ENCODE results near the gene CHRNG. TPM values are rescaled to one million over a fixed set of nuclear protein-coding genes. Genes with fewer than 3 reads are reported as not detected.

CHRNG gene
- total RNA-seq, 4 donors from 2014 or later, result not detected

- H3K9me3 ChIP-seq, result no peaks in the 10 kb centered on the region
- DNase-seq, result no peak
- intact Hi-C loops (cut with DNase I; ENCODE audit: low total_unique reads), result loop anchor here (10.0 kb wide), 1 partner anchor 616 kb away; no protein-coding TSS in a partner anchor
Observed at GRCh38 chr2:232520489-232520888, 19.0 kb upstream of the CHRNG start.

DNA sequence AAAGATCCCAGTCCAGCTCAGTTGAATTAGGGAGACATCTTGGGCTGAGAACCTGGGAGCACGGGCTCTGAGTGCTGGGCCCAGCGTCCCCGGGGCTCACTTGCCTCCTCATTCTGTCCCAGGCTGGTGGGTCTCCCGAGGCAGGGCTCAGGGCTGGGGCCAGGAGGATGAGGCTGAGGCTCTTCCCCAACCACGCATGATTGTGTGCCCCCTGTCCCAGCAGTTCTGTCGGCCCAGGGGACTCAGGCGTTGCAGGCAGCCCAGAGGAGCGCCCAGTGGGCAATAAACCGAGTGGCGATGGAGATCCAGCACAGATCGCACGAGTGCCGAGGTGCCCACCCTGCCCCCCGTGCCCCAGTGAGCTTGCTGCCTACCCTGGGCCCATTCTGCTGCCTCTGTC, 18.4 kb upstream of the CHRNG start:
- Histone ChIP-seq H3K36me3 (no peaks in the 10 kb centered on the region), H3K9me3 (no peaks in the 10 kb centered on the region), H3K4me3 (no peak overlapping the region), H3K4me1 (peaks cover 0 to 12% of the 10 kb centered on the region in 2 donors), H3K27ac (no peak overlapping the region), H3K27me3 (peaks cover 14 to 27% of the 10 kb centered on the region in 2 donors)
- no peak for DNase-seq
- intact Hi-C loops (cut with DNase I; ENCODE audit: low total_unique reads), result loop anchor here (10.0 kb wide), 1 partner anchor 616 kb away; no protein-coding TSS in a partner anchor
- no peak for TF ChIP-seq CTCF (IDR thresholded peaks at IDR 0.05)
- no peak for TF ChIP-seq POLR2A (IDR thresholded peaks at IDR 0.05)

More at GRCh38 chr2:232520489-232520888, 19.0 kb upstream of the CHRNG start:
- TF ChIP-seq POLR2A (IDR thresholded peaks at IDR 0.05) (no peak), CTCF (IDR thresholded peaks at IDR 0.05) (no peak)
- Histone ChIP-seq H3K27me3 (peaks cover 14 to 27% of the 10 kb centered on the region in 2 donors), H3K4me1 (peaks cover 0 to 12% of the 10 kb centered on the region in 2 donors), H3K4me3 (no peak overlapping the region), H3K36me3 (no peaks in the 10 kb centered on the region), H3K27ac (no peak overlapping the region)

DNA sequence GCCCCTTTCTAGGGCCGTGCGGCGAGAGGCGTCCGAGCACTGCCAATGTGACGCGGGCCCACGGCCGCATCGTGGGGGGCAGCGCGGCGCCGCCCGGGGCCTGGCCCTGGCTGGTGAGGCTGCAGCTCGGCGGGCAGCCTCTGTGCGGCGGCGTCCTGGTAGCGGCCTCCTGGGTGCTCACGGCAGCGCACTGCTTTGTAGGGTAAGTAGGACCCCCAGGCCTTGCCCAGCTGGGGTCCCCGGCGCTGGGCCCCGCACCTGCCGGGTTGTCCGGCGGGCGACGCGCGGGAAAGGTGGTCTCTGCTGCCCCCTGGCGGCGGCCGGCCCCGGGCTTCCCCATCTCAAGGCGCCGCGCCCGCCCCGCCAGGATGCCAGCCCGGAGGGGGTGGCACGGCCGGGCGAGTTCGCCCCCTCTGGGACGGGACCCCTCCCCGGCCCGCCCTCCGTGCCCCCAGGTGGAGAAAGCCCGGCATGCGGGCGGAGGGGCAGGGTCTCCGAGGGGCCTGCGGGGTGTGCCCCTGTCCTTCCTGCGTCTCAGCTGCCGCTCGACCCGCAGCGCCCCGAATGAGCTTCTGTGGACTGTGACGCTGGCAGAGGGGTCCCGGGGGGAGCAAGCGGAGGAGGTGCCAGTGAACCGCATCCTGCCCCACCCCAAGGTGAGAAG, 17.4 kb upstream of the CHRNG start:
- DNase-seq, result peak in 1 of 2 donors; percentile 53
- peak overlapping the region in 1 of 2 donors; percentile 17 for H3K4me3 ChIP-seq

DNA sequence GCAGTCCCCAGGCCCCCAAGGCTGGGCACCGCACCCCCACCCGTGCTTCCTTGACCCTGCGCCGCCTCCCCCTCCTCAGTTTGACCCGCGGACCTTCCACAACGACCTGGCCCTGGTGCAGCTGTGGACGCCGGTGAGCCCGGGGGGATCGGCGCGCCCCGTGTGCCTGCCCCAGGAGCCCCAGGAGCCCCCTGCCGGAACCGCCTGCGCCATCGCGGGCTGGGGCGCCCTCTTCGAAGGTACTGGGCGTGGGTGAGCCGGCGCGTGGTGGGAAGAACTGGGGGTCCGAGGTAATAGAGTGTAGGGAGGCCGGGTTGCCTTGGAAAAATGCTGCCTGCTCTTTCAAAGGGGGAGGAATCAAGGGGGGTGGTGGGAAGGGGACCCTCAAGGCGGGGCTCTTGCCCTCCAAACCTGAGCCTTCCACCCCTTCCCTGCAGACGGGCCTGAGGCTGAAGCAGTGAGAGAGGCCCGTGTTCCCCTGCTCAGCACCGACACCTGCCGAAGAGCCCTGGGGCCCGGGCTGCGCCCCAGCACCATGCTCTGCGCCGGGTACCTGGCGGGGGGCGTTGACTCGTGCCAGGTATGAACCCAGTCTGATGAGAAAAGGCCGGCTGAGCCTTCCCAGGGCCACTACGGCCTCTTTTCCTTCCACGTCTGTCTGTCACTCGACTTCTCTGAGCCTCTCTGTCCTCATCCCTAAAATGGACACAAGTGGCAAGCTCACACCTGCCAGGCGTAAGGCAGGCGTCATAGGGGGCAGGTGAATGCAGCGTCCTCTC, 16.7 kb upstream of the CHRNG start:
- no peak for TF ChIP-seq POLR2A (IDR thresholded peaks at IDR 0.05)
- TF ChIP-seq CTCF (IDR thresholded peaks at IDR 0.05), result no peak
- no peak overlapping the region for H3K27ac ChIP-seq
- no peaks in the 10 kb centered on the region for H3K36me3 ChIP-seq
- no peak for DNase-seq
- peaks cover 0 to 12% of the 10 kb centered on the region in 2 donors for H3K4me1 ChIP-seq
- H3K4me3 ChIP-seq, result no peak overlapping the region
- intact Hi-C loops (cut with DNase I; ENCODE audit: low total_unique reads), result loop anchor here (10.0 kb wide), 1 partner anchor 618 kb away; no protein-coding TSS in a partner anchor
- H3K9me3 ChIP-seq, result no peaks in the 10 kb centered on the region
- H3K27me3 ChIP-seq, result peaks cover 14 to 27% of the 10 kb centered on the region in 2 donors

More for the DNA sequence above, 17.4 kb upstream of the CHRNG start:
- Histone ChIP-seq H3K27ac (no peak overlapping the region), H3K4me1 (peaks cover 0 to 12% of the 10 kb centered on the region in 2 donors), H3K9me3 (no peaks in the 10 kb centered on the region), H3K36me3 (no peaks in the 10 kb centered on the region), H3K27me3 (peaks cover 14 to 27% of the 10 kb centered on the region in 2 donors)
- intact Hi-C loops (cut with DNase I; ENCODE audit: low total_unique reads), result loop anchor here (10.0 kb wide), 1 partner anchor 617 kb away; no protein-coding TSS in a partner anchor
- no peak for TF ChIP-seq POLR2A (IDR thresholded peaks at IDR 0.05)
- peak; percentile 65 to 86 (median 78) for TF ChIP-seq CTCF (IDR thresholded peaks at IDR 0.05)

- Histone ChIP-seq H3K4me3 (no peak overlapping the region), H3K27ac (no peak overlapping the region), H3K36me3 (no peaks in the 10 kb centered on the region), H3K27me3 (peaks cover 14 to 27% of the 10 kb centered on the region in 2 donors), H3K9me3 (no peaks in the 10 kb centered on the region), H3K4me1 (peaks cover 0 to 12% of the 10 kb centered on the region in 2 donors)
- TF ChIP-seq POLR2A (IDR thresholded peaks at IDR 0.05) (no peak), CTCF (IDR thresholded peaks at IDR 0.05) (no peak)
- no peak for DNase-seq
- intact Hi-C loops (cut with DNase I; ENCODE audit: low total_unique reads), result loop anchor here (10.0 kb wide), 1 partner anchor 619 kb away; no protein-coding TSS in a partner anchor
Observed at GRCh38 chr2:232523402-232523681, 16.1 kb upstream of the CHRNG start.

All from uterus (tissue), 4 donors.